ENCODE measurements around the gene OR6S1.
A peak's percentile ranks its signal among the peaks of the same experiment; 100 is the strongest.

The OR6S1 gene

DNA sequence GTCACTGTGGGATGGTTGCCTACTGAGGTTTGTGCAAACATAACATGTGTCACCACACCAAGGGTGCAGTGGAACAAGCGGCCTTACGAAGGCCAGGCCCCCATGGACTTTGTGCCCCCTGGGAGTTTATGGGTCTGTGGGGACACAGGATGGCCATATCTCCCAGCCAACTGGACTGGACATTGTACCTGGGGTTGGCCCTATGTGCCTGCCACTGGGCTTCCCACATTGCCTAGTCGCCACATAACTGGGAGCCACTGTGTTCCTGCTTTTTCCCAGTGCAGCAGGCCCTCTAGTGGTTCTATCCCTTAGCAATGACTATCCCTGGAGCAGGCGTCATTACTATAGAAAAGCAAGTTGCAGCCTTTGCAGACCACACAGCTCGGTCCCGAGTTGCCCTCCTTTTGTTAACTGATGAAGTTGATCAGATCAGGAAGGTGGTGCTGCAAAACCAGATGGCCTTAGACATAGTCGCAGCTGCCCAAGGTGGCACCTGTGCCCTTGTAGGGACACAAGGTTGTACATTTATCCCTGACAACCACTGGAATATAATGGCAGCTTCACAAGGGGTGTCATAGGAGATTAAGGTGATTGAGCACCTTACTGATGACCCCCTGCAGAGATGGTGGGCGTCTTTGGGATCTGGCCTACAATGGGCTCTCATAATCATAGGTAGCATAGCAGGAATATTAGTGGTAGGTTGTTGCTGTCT is 35.1 kb downstream of the OR6S1 start:
- H3K36me3 ChIP-seq (ENCODE audit: control insufficient read depth in 2 of 2, insufficient read depth in 1 of 2, low read length in 2 of 2): no peaks in the 10 kb centered on the region
- TF ChIP-seq GLIS1 (tag by site-specific recombination; IDR thresholded peaks at IDR 0.05) (no peak), ZNF274 (IDR thresholded peaks at IDR 0.05; ENCODE audit: low read length) (no peak), ZNF274 (tag by site-specific recombination; IDR thresholded peaks at IDR 0.05; ENCODE audit: borderline replicate concordance) (no peak), EGR2 (tag by site-specific recombination; IDR thresholded peaks at IDR 0.05; ENCODE audit: low read depth) (no peak), IKZF3 (tag by site-specific recombination; IDR thresholded peaks at IDR 0.05) (peak; percentile 53; the same call in 1 of the 2 replicates), ZBTB8A (tag by site-specific recombination; IDR thresholded peaks at IDR 0.05) (peak; percentile 30; the same call in 1 of the 2 replicates), ZNF677 (tag by site-specific recombination; IDR thresholded peaks at IDR 0.05) (no peak), ZNF654 (tag by site-specific recombination; IDR thresholded peaks at IDR 0.05; ENCODE audit: low read depth) (peak; percentile 71), KLF8 (tag by site-specific recombination; IDR thresholded peaks at IDR 0.05) (0 out of 2 replicates have a peak, but pooled peaks have one; percentile 24), PRDM1 (tag by site-specific recombination; IDR thresholded peaks at IDR 0.05) (no peak), SP2 (tag by site-specific recombination; IDR thresholded peaks at IDR 0.05) (no peak), ZBTB48 (tag by site-specific recombination; IDR thresholded peaks at IDR 0.05) (peak; percentile 68)
- TF ChIP-seq, protein P1, sequence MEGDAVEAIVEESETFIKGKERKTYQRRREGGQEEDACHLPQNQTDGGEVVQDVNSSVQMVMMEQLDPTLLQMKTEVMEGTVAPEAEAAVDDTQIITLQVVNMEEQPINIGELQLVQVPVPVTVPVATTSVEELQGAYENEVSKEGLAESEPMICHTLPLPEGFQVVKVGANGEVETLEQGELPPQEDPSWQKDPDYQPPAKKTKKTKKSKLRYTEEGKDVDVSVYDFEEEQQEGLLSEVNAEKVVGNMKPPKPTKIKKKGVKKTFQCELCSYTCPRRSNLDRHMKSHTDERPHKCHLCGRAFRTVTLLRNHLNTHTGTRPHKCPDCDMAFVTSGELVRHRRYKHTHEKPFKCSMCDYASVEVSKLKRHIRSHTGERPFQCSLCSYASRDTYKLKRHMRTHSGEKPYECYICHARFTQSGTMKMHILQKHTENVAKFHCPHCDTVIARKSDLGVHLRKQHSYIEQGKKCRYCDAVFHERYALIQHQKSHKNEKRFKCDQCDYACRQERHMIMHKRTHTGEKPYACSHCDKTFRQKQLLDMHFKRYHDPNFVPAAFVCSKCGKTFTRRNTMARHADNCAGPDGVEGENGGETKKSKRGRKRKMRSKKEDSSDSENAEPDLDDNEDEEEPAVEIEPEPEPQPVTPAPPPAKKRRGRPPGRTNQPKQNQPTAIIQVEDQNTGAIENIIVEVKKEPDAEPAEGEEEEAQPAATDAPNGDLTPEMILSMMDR (tag by site-specific recombination; IDR thresholded peaks at IDR 0.05): peak; percentile 39; the same call in 1 of the 2 replicates
- no peak overlapping the region for H3K4me3 ChIP-seq (ENCODE audit: low read depth, low read length)
- no peaks in the 10 kb centered on the region for H3K9me3 ChIP-seq (ENCODE audit: control insufficient read depth, insufficient read depth, low read depth, low read length)
- H3K4me1 ChIP-seq (ENCODE audit: control insufficient read depth, insufficient read depth, low read length): peaks cover 4% of the 10 kb centered on the region; the same call in 1 of the 2 replicates
- ChIA-PET CTCF (interaction anchor here (0.6 to 2.8 kb wide), 11 partner anchors 50 to 279 kb away, joined by 3 to 18 read pairs (median 4); partner anchors contain the start of genes APEX1 and OSGEP), POLR2A (interaction anchor here (1.5 kb wide), 1 partner anchor 263 kb away, joined by 4 read pairs; the partner anchor contains the start of gene PARP2)
- no peak overlapping the region for H3K27ac ChIP-seq (ENCODE audit: extremely low read depth, low read depth, low read length)

DNA sequence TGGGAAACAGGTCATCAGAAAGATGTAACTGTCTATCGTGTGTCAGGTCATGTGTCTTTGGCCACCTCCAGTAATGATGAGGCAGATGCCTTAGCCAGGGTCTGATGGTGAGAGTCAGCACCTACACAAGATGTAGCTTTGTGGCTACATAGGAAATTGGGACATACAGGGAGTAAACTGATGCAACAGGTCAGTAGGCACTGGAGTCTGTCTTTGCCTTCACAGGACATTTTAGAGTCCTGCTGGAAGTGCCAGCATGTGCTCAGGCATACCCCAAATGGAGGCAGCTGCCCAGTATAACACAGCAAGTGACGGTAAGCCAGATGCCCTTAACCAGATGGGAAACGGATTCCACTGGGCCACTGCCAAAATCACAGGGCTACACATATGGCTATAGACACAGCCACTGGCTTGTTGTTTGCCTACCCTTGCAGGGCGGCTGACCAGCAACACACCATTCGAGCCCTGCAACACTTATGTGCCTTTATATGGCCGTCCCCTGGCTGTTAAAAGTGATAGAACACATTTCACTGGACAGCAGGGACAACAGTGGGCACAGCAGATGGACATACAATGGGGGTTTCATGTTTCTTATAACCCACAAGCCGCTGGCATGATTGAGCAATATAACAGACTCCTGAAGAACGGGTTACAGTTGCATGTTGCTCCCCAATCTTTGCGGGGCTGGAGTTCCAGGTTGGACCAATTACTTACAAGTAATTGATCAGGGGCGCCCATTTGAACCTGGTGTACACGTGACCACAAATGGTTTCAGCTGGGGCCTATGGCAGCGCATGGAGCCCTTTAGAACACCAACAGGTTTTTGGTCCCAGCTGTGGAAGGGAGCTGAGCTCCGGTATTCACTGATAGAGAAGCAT is 37.4 kb downstream of the OR6S1 start:
- ChIA-PET CTCF (interaction anchor here (0.7 kb wide), 2 partner anchors 56 to 72 kb away, joined by 3 read pairs; no protein-coding TSS in a partner anchor), POLR2A (interaction anchor here (0.6 kb wide), 1 partner anchor 194 kb away, joined by 4 read pairs; no protein-coding TSS in a partner anchor)
- Histone ChIP-seq H3K36me3 (ENCODE audit: control insufficient read depth in 2 of 2, insufficient read depth in 1 of 2, low read length in 2 of 2) (no peaks in the 10 kb centered on the region), H3K27ac (ENCODE audit: extremely low read depth, low read depth, low read length) (no peak overlapping the region), H3K4me3 (ENCODE audit: low read depth, low read length) (no peak overlapping the region), H3K9me3 (ENCODE audit: control insufficient read depth, insufficient read depth, low read depth, low read length) (no peaks in the 10 kb centered on the region), H3K4me1 (ENCODE audit: control insufficient read depth, insufficient read depth, low read length) (no peaks in the 10 kb centered on the region)
- TF ChIP-seq ZNF112 (tag by site-specific recombination; IDR thresholded peaks at IDR 0.05) (no peak), ZNF792 (tag by site-specific recombination; IDR thresholded peaks at IDR 0.05) (no peak), GFI1B (tag by site-specific recombination; IDR thresholded peaks at IDR 0.05) (no peak), SCRT2 (tag by site-specific recombination; IDR thresholded peaks at IDR 0.05) (peak; percentile 57; the same call in 1 of the 2 replicates), ZNF157 (tag by site-specific recombination; IDR thresholded peaks at IDR 0.05) (no peak), ZNF140 (tag by site-specific recombination; IDR thresholded peaks at IDR 0.05) (no peak), ZNF510 (tag by site-specific recombination; IDR thresholded peaks at IDR 0.05; ENCODE audit: insufficient replicate concordance) (no peak), RBAK (tag by site-specific recombination; IDR thresholded peaks at IDR 0.05) (no peak)
- TF ChIP-seq, protein P2, sequence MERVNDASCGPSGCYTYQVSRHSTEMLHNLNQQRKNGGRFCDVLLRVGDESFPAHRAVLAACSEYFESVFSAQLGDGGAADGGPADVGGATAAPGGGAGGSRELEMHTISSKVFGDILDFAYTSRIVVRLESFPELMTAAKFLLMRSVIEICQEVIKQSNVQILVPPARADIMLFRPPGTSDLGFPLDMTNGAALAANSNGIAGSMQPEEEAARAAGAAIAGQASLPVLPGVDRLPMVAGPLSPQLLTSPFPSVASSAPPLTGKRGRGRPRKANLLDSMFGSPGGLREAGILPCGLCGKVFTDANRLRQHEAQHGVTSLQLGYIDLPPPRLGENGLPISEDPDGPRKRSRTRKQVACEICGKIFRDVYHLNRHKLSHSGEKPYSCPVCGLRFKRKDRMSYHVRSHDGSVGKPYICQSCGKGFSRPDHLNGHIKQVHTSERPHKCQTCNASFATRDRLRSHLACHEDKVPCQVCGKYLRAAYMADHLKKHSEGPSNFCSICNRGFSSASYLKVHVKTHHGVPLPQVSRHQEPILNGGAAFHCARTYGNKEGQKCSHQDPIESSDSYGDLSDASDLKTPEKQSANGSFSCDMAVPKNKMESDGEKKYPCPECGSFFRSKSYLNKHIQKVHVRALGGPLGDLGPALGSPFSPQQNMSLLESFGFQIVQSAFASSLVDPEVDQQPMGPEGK (tag by site-specific recombination; IDR thresholded peaks at IDR 0.05): no peak
- TF ChIP-seq, protein P3, sequence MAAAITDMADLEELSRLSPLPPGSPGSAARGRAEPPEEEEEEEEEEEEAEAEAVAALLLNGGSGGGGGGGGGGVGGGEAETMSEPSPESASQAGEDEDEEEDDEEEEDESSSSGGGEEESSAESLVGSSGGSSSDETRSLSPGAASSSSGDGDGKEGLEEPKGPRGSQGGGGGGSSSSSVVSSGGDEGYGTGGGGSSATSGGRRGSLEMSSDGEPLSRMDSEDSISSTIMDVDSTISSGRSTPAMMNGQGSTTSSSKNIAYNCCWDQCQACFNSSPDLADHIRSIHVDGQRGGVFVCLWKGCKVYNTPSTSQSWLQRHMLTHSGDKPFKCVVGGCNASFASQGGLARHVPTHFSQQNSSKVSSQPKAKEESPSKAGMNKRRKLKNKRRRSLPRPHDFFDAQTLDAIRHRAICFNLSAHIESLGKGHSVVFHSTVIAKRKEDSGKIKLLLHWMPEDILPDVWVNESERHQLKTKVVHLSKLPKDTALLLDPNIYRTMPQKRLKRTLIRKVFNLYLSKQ (tag by site-specific recombination; IDR thresholded peaks at IDR 0.05; ENCODE audit: borderline replicate concordance): no peak
- TF ChIP-seq, protein P4, sequence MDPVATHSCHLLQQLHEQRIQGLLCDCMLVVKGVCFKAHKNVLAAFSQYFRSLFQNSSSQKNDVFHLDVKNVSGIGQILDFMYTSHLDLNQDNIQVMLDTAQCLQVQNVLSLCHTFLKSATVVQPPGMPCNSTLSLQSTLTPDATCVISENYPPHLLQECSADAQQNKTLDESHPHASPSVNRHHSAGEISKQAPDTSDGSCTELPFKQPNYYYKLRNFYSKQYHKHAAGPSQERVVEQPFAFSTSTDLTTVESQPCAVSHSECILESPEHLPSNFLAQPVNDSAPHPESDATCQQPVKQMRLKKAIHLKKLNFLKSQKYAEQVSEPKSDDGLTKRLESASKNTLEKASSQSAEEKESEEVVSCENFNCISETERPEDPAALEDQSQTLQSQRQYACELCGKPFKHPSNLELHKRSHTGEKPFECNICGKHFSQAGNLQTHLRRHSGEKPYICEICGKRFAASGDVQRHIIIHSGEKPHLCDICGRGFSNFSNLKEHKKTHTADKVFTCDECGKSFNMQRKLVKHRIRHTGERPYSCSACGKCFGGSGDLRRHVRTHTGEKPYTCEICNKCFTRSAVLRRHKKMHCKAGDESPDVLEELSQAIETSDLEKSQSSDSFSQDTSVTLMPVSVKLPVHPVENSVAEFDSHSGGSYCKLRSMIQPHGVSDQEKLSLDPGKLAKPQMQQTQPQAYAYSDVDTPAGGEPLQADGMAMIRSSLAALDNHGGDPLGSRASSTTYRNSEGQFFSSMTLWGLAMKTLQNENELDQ (tag by site-specific recombination; IDR thresholded peaks at IDR 0.05; ENCODE audit: low read depth): no peak

Data from HEK293 (cell line).